H1 (cell line): ENCODE data around the gene TBX18. TPM values are rescaled to one million over a fixed set of nuclear protein-coding genes. Genes with fewer than 3 reads are reported as not detected.

Experiments
- E2F6 ChIP-seq: IDR thresholded peaks from 2 replicates; pipeline ENCODE4 v1.6.1; 2012; ENCODE audit warnings: inconsistent platforms
- polyA plus RNA-seq, 7 experiments: library from polyadenylated mRNA; depleted of rRNA in 3 of 7; stranded (reverse) in 5 of 7; unstranded in 2 of 7; fragments of >200 nt in 5 of 7; fragments of 200-250 nt in 2 of 7; gene quantifications; 1 replicate in 5 of 7; 2 replicates in 1 of 7; 4 replicates in 1 of 7; pipeline versions ENCODE4 v1.2.1 to v1.2.3, GENCODE V29; 2011 to 2013; ENCODE audit warnings: missing spikeins in 2 of 7, mixed read lengths in 2 of 7
- total RNA-seq: library from RNA; stranded (reverse); fragmentation: NEBNext Ultra II Directional; extraction: Animal tissue kit (Norgen Biotek cat#: 25700); gene quantifications from 2 replicates; pipeline ENCODE4 v1.2.1, GENCODE V29; 2021

TBX18 gene
- total and polyA plus RNA-seq, 2 of the 8 experiments (the other 6 are each of a cell fraction or from before 2014, with no cell fraction given), result 0.02 TPM; not detected in 1

- no peak for TF ChIP-seq E2F6
These were observed 25.2 kb downstream of the TBX18 start (continued) for GRCh38 chr6:84738996-84739865.
